Lower leg skin (tissue), 3 donors: ENCODE measurements around the gene RELL2.

Experiments used
- CTCF ChIP-seq, 3 donors: fragments of 450-650 bp; IDR thresholded peaks; one replicate each; pipeline ENCODE4 v1.5.1; 2016; ENCODE audit warnings: antibody characterized with exemption in 3 of 3, mild to moderate bottlenecking in 3 of 3, moderate library complexity in 2 of 3
- POLR2A ChIP-seq, 2 donors: fragments of 450-650 bp; IDR thresholded peaks; one replicate each; pipeline ENCODE4 v1.6.1; 2016 to 2017; ENCODE audit warnings: antibody characterized with exemption in 2 of 2, mild to moderate bottlenecking in 1 of 2, moderate library complexity in 1 of 2

GRCh38 chr5:141674747-141675146 lies 38.0 kb downstream of the RELL2 start:
- TF ChIP-seq CTCF (IDR thresholded peaks at IDR 0.05) (no peak), POLR2A (IDR thresholded peaks at IDR 0.05) (no peak)
